Measurements from ENCODE around the gene OR9Q1.

DNA sequence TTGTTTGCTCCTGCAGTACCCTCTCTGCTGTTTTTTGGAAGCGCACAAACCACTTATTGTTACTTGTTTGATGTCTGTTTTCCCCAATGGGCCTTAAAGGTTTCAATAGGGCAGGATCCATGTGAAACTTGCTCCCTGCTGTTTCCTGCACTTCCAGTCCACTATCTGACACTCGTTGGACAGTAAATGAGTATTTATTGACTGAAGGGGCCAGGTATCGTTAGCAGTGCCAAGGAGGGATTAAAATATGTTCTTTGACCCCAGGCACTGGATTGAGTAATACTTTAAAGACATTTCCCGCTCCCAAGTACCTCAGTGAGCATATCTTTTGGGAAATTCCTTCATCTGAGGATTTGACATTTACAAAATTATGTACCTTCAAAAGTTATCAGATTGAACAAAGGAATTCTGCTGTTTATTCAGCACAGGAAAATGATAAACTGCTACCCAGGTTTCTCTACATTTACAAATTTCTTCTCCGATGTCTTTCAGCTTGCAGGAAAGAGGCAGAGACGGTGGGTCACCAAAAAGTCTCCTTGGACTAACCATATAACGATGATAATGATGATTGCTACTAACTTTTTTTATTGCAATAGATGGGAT lies 141.9 kb downstream of the OR9Q1 start:
- TF ChIP-seq, protein P1, sequence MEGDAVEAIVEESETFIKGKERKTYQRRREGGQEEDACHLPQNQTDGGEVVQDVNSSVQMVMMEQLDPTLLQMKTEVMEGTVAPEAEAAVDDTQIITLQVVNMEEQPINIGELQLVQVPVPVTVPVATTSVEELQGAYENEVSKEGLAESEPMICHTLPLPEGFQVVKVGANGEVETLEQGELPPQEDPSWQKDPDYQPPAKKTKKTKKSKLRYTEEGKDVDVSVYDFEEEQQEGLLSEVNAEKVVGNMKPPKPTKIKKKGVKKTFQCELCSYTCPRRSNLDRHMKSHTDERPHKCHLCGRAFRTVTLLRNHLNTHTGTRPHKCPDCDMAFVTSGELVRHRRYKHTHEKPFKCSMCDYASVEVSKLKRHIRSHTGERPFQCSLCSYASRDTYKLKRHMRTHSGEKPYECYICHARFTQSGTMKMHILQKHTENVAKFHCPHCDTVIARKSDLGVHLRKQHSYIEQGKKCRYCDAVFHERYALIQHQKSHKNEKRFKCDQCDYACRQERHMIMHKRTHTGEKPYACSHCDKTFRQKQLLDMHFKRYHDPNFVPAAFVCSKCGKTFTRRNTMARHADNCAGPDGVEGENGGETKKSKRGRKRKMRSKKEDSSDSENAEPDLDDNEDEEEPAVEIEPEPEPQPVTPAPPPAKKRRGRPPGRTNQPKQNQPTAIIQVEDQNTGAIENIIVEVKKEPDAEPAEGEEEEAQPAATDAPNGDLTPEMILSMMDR (conservative IDR thresholded peaks at IDR 0.05; ENCODE audit: low read length): no peak
- no peak for TF ChIP-seq EZH2phosphoT487 (IDR thresholded peaks at IDR 0.05; ENCODE audit: borderline replicate concordance, low read depth, low read length)

All from OCI-LY7 (cell line).